GM18508 (cell line): ENCODE results near the gene CTNNBL1.

Experiments
- ATAC-seq: cut with Tn5 transposase; IDR thresholded peaks from one replicate; pipeline ENCODE4 v1.9.1; 2021; ENCODE audit warnings: moderate number of reproducible peaks; ENCODE audit not compliant: insufficient read depth, unreplicated experiment

CTNNBL1 gene

DNA sequence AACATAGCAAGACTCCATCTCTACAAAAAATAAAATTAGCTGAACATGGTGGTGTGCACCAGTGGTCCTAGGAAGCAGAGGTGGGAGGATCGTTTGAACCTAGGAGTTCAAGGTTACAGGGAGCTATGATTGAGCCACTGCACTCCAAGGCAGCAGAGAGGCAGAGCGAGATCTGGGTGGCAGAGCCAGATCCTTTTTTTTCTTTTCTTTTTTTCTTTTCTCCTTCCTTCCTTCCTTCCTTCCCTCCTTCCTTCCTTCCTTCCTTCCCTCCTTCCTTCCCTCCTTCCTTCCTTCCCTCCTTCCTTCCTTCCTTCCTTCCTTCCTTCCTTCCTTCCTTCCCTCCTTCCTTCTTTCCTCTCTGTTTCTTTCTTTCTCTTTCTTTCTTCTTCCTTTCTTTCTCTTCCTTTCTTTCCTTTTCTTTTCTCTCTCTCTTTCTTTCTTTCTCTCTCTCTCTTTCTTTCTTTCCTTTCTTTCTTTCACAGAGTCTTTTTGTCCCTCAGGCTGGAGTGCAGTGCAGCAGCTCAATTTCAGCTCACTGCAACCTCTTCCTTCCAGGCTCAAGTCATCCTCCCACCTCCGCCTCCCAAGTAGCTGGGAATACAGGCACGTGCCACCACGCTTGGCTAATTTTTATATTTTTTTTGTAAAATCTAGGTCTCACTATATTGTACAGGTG, 199.9 kb downstream of the CTNNBL1 start:
- ATAC-seq = no peak

- no peak for ATAC-seq
These were observed 200.6 kb downstream of the CTNNBL1 start for GRCh38 chr20:37894454-37894853.

DNA sequence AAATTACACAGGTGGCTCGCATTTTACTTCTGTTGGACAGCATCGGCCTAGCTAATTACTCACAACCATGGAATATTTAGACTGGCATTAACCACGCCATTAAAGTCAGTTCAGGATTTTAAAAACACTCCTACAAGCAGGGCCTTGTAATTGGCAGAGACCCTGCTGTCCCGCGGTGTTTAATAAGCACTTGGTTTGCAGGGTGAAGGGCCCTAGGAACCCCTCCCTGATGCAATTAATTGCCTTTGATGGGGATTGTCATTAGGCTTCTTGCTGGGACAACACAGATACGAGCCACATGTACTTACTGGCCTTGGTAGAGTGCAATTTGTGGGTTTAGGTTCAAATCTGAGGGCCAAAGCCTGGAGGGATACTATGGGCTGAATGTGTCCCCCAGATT, 201.3 kb downstream of the CTNNBL1 start:
- no peak for ATAC-seq

- no peak for ATAC-seq
These were observed 203.2 kb downstream of the CTNNBL1 start for GRCh38 chr20:37896932-37897548.

- no peak for ATAC-seq
These were observed 204.6 kb downstream of the CTNNBL1 start for GRCh38 chr20:37898233-37899104.

GRCh38 chr20:37899105-37900045, 205.5 kb downstream of the CTNNBL1 start:
- ATAC-seq = no peak

DNA sequence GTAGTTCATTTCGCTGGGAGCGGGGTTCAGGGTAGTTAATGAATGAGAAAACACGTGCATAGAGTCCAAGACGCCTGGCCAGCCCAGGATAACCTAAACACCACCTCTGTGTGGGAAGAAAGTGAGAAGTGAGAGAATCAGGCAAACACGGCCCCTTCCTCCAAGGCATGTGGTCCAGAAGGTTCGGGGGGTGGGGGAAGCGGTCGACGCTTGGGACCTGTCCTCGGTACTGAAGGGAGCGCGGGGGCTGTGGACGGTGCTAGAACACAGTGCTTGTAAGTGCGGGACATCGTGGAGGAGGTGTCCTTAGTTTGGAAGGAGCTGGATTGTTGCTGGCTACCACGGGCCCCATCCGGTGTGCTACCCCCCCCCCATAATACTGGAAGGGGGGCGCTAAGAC, 207.4 kb downstream of the CTNNBL1 start:
- ATAC-seq = no peak

- ATAC-seq = no peak
These were observed 208.0 kb downstream of the CTNNBL1 start for GRCh38 chr20:37901654-37902503.

GRCh38 chr20:37902504-37903313, 208.9 kb downstream of the CTNNBL1 start, which contains the start of gene VSTM2L:
VSTM2L (plus strand) TSS chr20:37903127; CDS start chr20:37903351, 224 bp downstream.
- no peak for ATAC-seq

- no peak for ATAC-seq
These were observed 209.6 kb downstream of the CTNNBL1 start for GRCh38 chr20:37903317-37904007.

DNA sequence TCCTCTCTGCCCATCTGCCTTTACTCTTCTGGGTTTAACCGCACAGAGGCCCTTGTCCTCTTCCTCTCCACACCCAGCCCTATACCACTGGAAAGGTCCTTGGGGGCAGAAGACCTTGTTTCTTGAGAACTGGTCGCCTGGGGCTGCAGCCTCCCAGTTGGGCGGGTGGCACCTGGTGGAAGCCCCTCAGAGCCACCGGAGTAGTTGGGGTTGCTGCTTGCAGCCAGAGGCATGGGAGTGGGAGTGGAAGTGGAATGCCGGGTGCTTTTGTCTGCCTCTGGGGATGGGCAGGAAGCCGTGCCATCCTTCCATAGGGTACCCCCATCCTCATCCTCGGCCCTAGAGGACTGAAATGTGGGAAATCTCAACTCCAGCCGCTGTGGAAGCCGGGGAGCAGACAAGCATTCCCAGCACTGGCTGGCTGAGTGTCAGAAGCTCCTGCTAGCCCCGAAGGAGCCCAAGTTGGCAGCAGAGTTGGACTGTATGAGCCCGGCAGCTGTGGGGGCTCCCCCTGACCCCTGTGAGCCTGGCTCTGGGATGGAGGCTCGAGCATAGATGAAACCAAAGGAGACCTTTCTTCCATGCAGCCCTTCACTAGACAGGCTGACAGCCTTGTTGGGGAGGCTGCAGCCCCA, 210.3 kb downstream of the CTNNBL1 start:
- no peak for ATAC-seq

- no peak for ATAC-seq
These were observed 211.1 kb downstream of the CTNNBL1 start for GRCh38 chr20:37904845-37905373.

DNA sequence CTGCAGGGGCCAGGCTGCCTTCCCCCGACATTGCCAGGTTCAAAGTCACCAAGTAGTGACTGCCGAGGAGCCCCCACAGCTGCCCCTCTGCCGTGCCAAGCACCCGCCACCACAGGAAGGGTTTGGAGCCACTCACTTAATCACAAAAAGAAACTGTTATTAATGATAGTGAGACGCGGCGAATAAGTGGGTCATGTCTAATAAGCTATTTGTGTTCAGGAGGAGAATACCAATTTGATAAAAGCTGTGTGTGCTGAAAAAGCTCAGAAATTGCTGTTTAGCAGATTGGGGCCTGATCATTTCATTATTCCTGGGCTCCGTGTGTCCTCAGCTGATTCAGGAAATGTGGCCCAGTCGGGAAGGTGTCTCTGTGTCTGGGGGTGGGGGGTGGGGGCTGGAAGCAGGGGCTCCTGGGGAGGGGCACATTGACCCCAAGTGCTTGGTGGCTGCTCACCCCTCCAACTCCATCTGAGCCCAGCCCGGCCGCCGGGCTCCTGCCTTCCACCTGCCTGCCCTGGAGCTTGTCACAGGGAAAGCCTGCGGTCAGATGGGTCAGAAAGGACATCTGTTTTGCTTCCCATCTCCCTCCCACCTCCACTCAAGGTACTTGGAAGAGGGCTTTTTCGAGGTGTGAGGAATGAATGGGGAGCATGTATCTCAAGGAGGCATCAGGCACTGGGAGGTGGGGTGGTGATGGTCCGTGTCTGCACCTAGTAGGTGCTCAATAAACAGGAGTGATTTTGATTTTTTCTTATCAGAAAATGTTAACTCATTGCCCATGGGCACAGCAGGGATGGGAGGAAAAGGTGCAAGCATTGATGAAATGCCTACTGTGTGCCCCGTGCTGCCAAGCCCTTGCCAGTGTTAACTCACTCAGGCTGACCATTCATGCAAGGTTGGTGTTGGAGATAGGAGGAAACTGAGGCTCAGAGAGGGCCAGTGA, 212.1 kb downstream of the CTNNBL1 start:
- ATAC-seq = no peak

- ATAC-seq = no peak
These were observed 213.5 kb downstream of the CTNNBL1 start for GRCh38 chr20:37907330-37907676.

- ATAC-seq = no peak
These were observed 214.0 kb downstream of the CTNNBL1 start for GRCh38 chr20:37907677-37908401.
